ENCODE data around the gene CRLF1. TPM values are rescaled to one million over a fixed set of nuclear protein-coding genes. Genes with fewer than 3 reads are reported as not detected.
A peak's percentile ranks its signal among the peaks of the same experiment; 100 is the strongest.

Gene CRLF1
- polyA plus RNA-seq, 12 donors = 5.2 to 54.5 (median 8.6) TPM; not detected in 1

- no peak for DNase-seq
Measured at GRCh38 chr19:18637673-18638630, 31.4 kb upstream of the CRLF1 start.

- DNase-seq = no peak
Measured at GRCh38 chr19:18636969-18637629, 30.5 kb upstream of the CRLF1 start, which contains the start of gene KLHL26. KLHL26 (plus strand) TSS chr19:18637028; CDS start chr19:18637055, 27 bp downstream.

GRCh38 chr19:18636183-18636968 lies 29.8 kb upstream of the CRLF1 start:
- DNase-seq = peak; percentile 89

- no peak for DNase-seq
Measured at GRCh38 chr19:18635831-18636182, 29.2 kb upstream of the CRLF1 start.

GRCh38 chr19:18634612-18635297 lies 28.2 kb upstream of the CRLF1 start:
- DNase-seq = no peak

- DNase-seq = no peak
Measured at GRCh38 chr19:18633321-18633720, 26.7 kb upstream of the CRLF1 start.

GRCh38 chr19:18629166-18630088 lies 22.8 kb upstream of the CRLF1 start:
- no peak for DNase-seq

- DNase-seq = no peak
Measured at GRCh38 chr19:18626906-18627305, 20.3 kb upstream of the CRLF1 start.

- DNase-seq = no peak
Measured at GRCh38 chr19:18620902-18621301, 14.3 kb upstream of the CRLF1 start.

- DNase-seq = no peak
Measured at GRCh38 chr19:18620311-18620710, 13.7 kb upstream of the CRLF1 start.

- DNase-seq = no peak
Measured at GRCh38 chr19:18618236-18618635, 11.6 kb upstream of the CRLF1 start.

- DNase-seq = no peak
Measured at GRCh38 chr19:18617562-18617961, 11.0 kb upstream of the CRLF1 start.

GRCh38 chr19:18616023-18616422 lies 9.4 kb upstream of the CRLF1 start:
- no peak for DNase-seq

- no peak for DNase-seq
Measured at GRCh38 chr19:18613589-18614234, 7.1 kb upstream of the CRLF1 start.

GRCh38 chr19:18612772-18613588 lies 6.4 kb upstream of the CRLF1 start, which contains the start of gene TMEM59L:
TMEM59L (plus strand) TSS chr19:18612870; CDS start chr19:18612959, 89 bp downstream.
- no peak for DNase-seq

- DNase-seq = no peak
Measured at GRCh38 chr19:18612051-18612771, 5.6 kb upstream of the CRLF1 start.

- DNase-seq = no peak
Measured at GRCh38 chr19:18611327-18612050, 4.9 kb upstream of the CRLF1 start.
